OCI-LY1 (cell line): ENCODE results near the gene LLGL2.
"Not testable (repeated sequence)": the region's sequence is repeated elsewhere in the genome, so short reads cannot be mapped to it uniquely, and the experiment has no call there.

Experiments used
- H2AFZ ChIP-seq: fragments of 200-600 bp; sonication (generic), shearing (Covaris generic); 2 replicates; pipeline ENCODE4 v1.6.0; 2014; ENCODE audit warnings: antibody characterized with exemption, mild to moderate bottlenecking, low read length
- H3F3A ChIP-seq: fragments of 200-600 bp; sonication (generic), shearing (Covaris generic); 2 replicates; pipeline ENCODE4 v1.6.0; 2014; ENCODE audit warnings: mild to moderate bottlenecking, antibody characterized with exemption, low read length, moderate library complexity; ENCODE audit not compliant: insufficient read depth
- H3K27ac ChIP-seq: fragments of 200-600 bp; sonication (generic); 2 replicates; pipeline ENCODE4 v1.5.1; 2014; ENCODE audit warnings: low read length, mixed run types, mild to moderate bottlenecking, low read depth; ENCODE audit not compliant: poor library complexity, severe bottlenecking
- H3K27me3 ChIP-seq: fragments of 200-600 bp; sonication (generic); 2 replicates; pipeline ENCODE4 v1.6.0; 2014; ENCODE audit warnings: antibody characterized with exemption, mild to moderate bottlenecking, low read length, moderate library complexity; ENCODE audit not compliant: insufficient read depth
- H3K36me3 ChIP-seq: fragments of 200-600 bp; sonication (generic); 2 replicates; pipeline ENCODE4 v1.6.1; 2014; ENCODE audit warnings: mild to moderate bottlenecking, antibody characterized with exemption, low read length, moderate library complexity, mixed read lengths; ENCODE audit not compliant: insufficient read depth
- H3K4me1 ChIP-seq: fragments of 200-600 bp; sonication (generic); 2 replicates; pipeline ENCODE4 v1.5.1; 2014; ENCODE audit warnings: mild to moderate bottlenecking, low read length, moderate library complexity; ENCODE audit not compliant: insufficient read depth, severe bottlenecking
- H3K4me2 ChIP-seq: fragments of 200-600 bp; sonication (generic), shearing (Covaris generic); 2 replicates; pipeline ENCODE4 v1.6.1; 2014; ENCODE audit warnings: low read length
- H3K4me3 ChIP-seq: fragments of 200-600 bp; sonication (generic); 2 replicates; pipeline ENCODE4 v1.5.1; 2014; ENCODE audit warnings: low read length, low read depth, mild to moderate bottlenecking, mixed read lengths; ENCODE audit not compliant: poor library complexity, severe bottlenecking
- H3K79me2 ChIP-seq: fragments of 200-600 bp; shearing (Covaris generic); 2 replicates; pipeline ENCODE4 v1.6.1; 2016; ENCODE audit warnings: mixed run types, low read length, mixed read lengths; ENCODE audit not compliant: insufficient read depth
- H3K9ac ChIP-seq: fragments of 200-600 bp; sonication (generic), shearing (Covaris generic); 2 replicates; pipeline ENCODE4 v1.6.1; 2014; ENCODE audit warnings: mild to moderate bottlenecking, low read length, mixed read lengths
- H3K9me2 ChIP-seq: fragments of 200-600 bp; sonication (generic), shearing (Covaris generic); 2 replicates; pipeline ENCODE4 v1.6.1; 2014; ENCODE audit warnings: low read depth, mild to moderate bottlenecking, low read length, mixed read lengths
- H3K9me3 ChIP-seq: fragments of 200-600 bp; shearing (Covaris generic); 2 replicates; pipeline ENCODE4 v1.6.1; 2014; ENCODE audit warnings: low read length, mixed read lengths
- H4K20me1 ChIP-seq: fragments of 200-600 bp; sonication (generic), shearing (Covaris generic); 2 replicates; pipeline ENCODE4 v1.6.0; 2016; ENCODE audit warnings: mild to moderate bottlenecking, low read length; ENCODE audit not compliant: insufficient read depth
- EZH2 ChIP-seq: fragments of 200-600 bp; sonication (generic), shearing (Covaris generic); IDR thresholded peaks from 2 replicates; pipeline ENCODE4 v1.8.0; 2017; ENCODE audit warnings: borderline replicate concordance, mixed run types, mild to moderate bottlenecking, antibody characterized with exemption, low read length, moderate library complexity, mixed read lengths
- TF ChIP-seq, protein P1 (sequence below): fragments of 200-600 bp; sonication (generic), shearing (Covaris generic); IDR thresholded peaks from 2 replicates; pipeline ENCODE4 v1.5.1; 2017; ENCODE audit warnings: mild to moderate bottlenecking, antibody characterized with exemption, low read length, moderate library complexity, mixed read lengths

LLGL2 gene

GRCh38 chr17:75476752-75477489 is 48.6 kb upstream of the LLGL2 start:
- H2AFZ ChIP-seq = no peak overlapping the region
- TF ChIP-seq, protein P1, sequence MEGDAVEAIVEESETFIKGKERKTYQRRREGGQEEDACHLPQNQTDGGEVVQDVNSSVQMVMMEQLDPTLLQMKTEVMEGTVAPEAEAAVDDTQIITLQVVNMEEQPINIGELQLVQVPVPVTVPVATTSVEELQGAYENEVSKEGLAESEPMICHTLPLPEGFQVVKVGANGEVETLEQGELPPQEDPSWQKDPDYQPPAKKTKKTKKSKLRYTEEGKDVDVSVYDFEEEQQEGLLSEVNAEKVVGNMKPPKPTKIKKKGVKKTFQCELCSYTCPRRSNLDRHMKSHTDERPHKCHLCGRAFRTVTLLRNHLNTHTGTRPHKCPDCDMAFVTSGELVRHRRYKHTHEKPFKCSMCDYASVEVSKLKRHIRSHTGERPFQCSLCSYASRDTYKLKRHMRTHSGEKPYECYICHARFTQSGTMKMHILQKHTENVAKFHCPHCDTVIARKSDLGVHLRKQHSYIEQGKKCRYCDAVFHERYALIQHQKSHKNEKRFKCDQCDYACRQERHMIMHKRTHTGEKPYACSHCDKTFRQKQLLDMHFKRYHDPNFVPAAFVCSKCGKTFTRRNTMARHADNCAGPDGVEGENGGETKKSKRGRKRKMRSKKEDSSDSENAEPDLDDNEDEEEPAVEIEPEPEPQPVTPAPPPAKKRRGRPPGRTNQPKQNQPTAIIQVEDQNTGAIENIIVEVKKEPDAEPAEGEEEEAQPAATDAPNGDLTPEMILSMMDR = no peak
- no peak for TF ChIP-seq EZH2
- H3K4me3 ChIP-seq = no peak overlapping the region
- no peak overlapping the region for H3K4me2 ChIP-seq
- no peaks in the 10 kb centered on the region for H3K27me3 ChIP-seq
- H3K9me3 ChIP-seq = no peaks in the 10 kb centered on the region
- H3K36me3 ChIP-seq = peaks cover 10% of the 10 kb centered on the region
- H4K20me1 ChIP-seq = no peaks in the 10 kb centered on the region
- no peaks in the 10 kb centered on the region for H3K9me2 ChIP-seq
- no peak overlapping the region for H3K9ac ChIP-seq
- no peaks in the 10 kb centered on the region for H3F3A ChIP-seq
- no peak overlapping the region for H3K27ac ChIP-seq
- H3K4me1 ChIP-seq = peaks cover 3% of the 10 kb centered on the region
- no peaks in the 10 kb centered on the region for H3K79me2 ChIP-seq

- H3K9me3 ChIP-seq, H3K4me1 ChIP-seq, H2AFZ ChIP-seq, H3K27ac ChIP-seq, H3K9ac ChIP-seq, H3K27me3 ChIP-seq, H4K20me1 ChIP-seq, H3K9me2 ChIP-seq, H3K4me3 ChIP-seq, H3K79me2 ChIP-seq, H3K4me2 ChIP-seq, H3F3A ChIP-seq: not testable (repeated sequence)
- peaks cover 10% of the 10 kb centered on the region for H3K36me3 ChIP-seq
Measured at GRCh38 chr17:75477490-75477862, 48.0 kb upstream of the LLGL2 start.

DNA sequence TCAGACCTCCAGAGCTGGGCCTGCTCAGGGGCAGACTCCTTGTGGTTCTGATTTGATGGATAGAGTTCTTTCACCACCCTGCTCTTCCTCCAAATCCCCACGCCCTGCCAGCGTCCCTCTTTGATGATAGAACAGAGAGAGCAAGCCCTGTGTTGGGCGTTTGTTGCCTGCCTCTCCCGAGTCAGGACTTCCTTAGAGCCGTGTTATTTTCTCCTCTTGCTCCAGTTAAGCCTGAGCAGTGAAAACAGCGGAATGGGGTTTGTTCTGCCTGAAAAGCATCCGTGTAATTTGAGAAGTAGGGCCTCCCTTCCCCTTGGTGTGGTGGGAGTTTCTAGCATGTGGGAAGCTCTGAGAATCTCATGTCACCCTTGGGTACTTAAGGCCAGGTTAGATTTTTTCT is 47.0 kb upstream of the LLGL2 start:
- TF ChIP-seq, protein P1 = no peak
- no peak for TF ChIP-seq EZH2
- H3K27ac ChIP-seq = no peak overlapping the region
- no peak overlapping the region for H3K4me3 ChIP-seq
- peaks cover 1% of the 10 kb centered on the region for H3K36me3 ChIP-seq
- no peaks in the 10 kb centered on the region for H3K9me2 ChIP-seq
- H2AFZ ChIP-seq = no peak overlapping the region
- no peaks in the 10 kb centered on the region for H4K20me1 ChIP-seq
- no peak overlapping the region for H3K4me2 ChIP-seq
- H3K4me1 ChIP-seq = no peaks in the 10 kb centered on the region
- no peaks in the 10 kb centered on the region for H3F3A ChIP-seq
- H3K27me3 ChIP-seq = no peaks in the 10 kb centered on the region
- H3K79me2 ChIP-seq = no peaks in the 10 kb centered on the region
- H3K9ac ChIP-seq = no peak overlapping the region
- no peaks in the 10 kb centered on the region for H3K9me3 ChIP-seq

DNA sequence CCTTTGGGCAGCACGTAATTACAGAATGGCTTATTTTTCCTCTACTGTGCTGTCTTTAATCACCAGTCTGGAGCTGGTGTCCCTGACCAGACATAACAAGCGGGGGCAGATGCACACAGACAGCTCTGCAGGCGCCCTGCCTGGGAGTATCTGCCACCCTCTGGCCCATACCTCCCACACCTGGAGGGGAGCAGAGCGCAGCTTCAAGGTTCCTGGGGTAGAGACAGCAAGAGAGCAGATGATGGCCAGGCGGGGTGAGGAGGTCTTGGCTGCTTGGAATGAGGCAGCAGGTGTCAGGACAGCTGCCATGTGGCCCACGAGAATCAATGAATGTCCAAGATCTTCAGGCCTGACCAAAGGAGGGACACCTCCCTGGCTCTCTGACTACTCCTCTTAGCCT is 45.2 kb upstream of the LLGL2 start:
- no peaks in the 10 kb centered on the region for H3K4me1 ChIP-seq
- H3K9me3 ChIP-seq = no peaks in the 10 kb centered on the region
- no peaks in the 10 kb centered on the region for H3F3A ChIP-seq
- H3K4me2 ChIP-seq = no peak overlapping the region
- no peaks in the 10 kb centered on the region for H4K20me1 ChIP-seq
- H3K9me2 ChIP-seq = no peaks in the 10 kb centered on the region
- H3K27me3 ChIP-seq = no peaks in the 10 kb centered on the region
- no peak overlapping the region for H2AFZ ChIP-seq
- no peaks in the 10 kb centered on the region for H3K79me2 ChIP-seq
- no peak overlapping the region for H3K27ac ChIP-seq
- H3K9ac ChIP-seq = no peak overlapping the region
- H3K4me3 ChIP-seq = no peak overlapping the region
- no peaks in the 10 kb centered on the region; the same call in 1 of the 2 replicates for H3K36me3 ChIP-seq
- no peak for TF ChIP-seq EZH2
- TF ChIP-seq, protein P1 = no peak
